HepG2 (cell line): ENCODE results near the gene HOXA9. TPM values are rescaled to one million over a fixed set of nuclear protein-coding genes. Genes with fewer than 3 reads are reported as not detected.
A peak's percentile ranks its signal among the peaks of the same experiment; 100 is the strongest.

Experiments
- ATAC-seq: fragments of 200-7000 bp; cut with Tn5 transposase; 3 replicates; pipeline ENCODE4 v1.9.1; 2020; ENCODE audit warnings: mild to moderate bottlenecking, moderate library complexity
- BruUV-seq: library from RNA; stranded (reverse); fragments of 400-500 nt; replicated peaks from 2 replicates; lab custom pipeline; 2021; lab: Mats Ljungman, UMichigan
- CTCF ChIA-PET: fragments of 300-600 bp; formaldehyde crosslinking; extraction: SDS; loops from one replicate; lab custom pipeline; 2021; ENCODE audit warnings: low total read pairs, inconsistent platforms, low intra/inter-chr PET ratio; lab: Yijun Ruan, JAX
- POLR2A ChIA-PET: fragments of 350-600 bp; sonication (Branson Sonifier 250); formaldehyde crosslinking; loops from one replicate; lab custom pipeline; 2020; ENCODE audit warnings: antibody characterized with exemption, inconsistent platforms; lab: Yijun Ruan, JAX
- DNase-seq: peaks from one replicate; pipeline ENCODE4 v3.0.0-alpha.2; 2015; ENCODE audit warnings: low spot score
- FAIRE-seq: peaks from 3 replicates; lab custom pipeline; 2011; peaks lifted over from hg19 to GRCh38; lab: Jason Lieb, UNC
- H2AFZ ChIP-seq: one replicate; pipeline ENCODE4 v1.6.1; 2011; ENCODE audit warnings: low read length, inconsistent platforms
- H3K27ac ChIP-seq: fragments of 300-600 bp; 3 replicates; pipeline ENCODE4 v1.8.0; 2011; ENCODE audit warnings: mixed run types, mild to moderate bottlenecking, mixed read lengths, low read length, inconsistent platforms; ENCODE audit not compliant: insufficient read depth; ENCODE audit errors: extremely low read length
- H3K27me3 ChIP-seq, 2 experiments: fragments of 200-600 bp in 1 of 2; 2 replicates in 1 of 2; 3 replicates in 1 of 2; pipeline versions ENCODE4 v1.6.0 to v1.8.0; 2011; ENCODE audit warnings: low read length in 2 of 2, mild to moderate bottlenecking in 2 of 2, moderate library complexity in 2 of 2, inconsistent platforms in 1 of 2; ENCODE audit not compliant: insufficient read depth in 2 of 2, control insufficient read depth in 1 of 2
- H3K36me3 ChIP-seq, 2 experiments: fragments of 200-600 bp in 1 of 2; replicated peaks in 1 of 2; 2 replicates in 1 of 2; 3 replicates in 1 of 2; pipeline versions ENCODE4 v1.5.1 to v1.8.0; 2011; ENCODE audit warnings: low read length in 2 of 2, inconsistent platforms in 1 of 2; ENCODE audit not compliant: insufficient read depth in 2 of 2, control insufficient read depth in 1 of 2
- H3K4me1 ChIP-seq: 2 replicates; pipeline ENCODE4 v1.5.1; 2012; ENCODE audit warnings: low read length, inconsistent platforms; ENCODE audit not compliant: insufficient read depth
- H3K4me2 ChIP-seq: 2 replicates; pipeline ENCODE4 v1.6.0; 2011; ENCODE audit warnings: low read depth, low read length, inconsistent platforms
- H3K4me3 ChIP-seq, 3 experiments: fragments of 200-600 bp in 1 of 3; sonication (generic), shearing (Covaris generic) in 1 of 3; replicated peaks in 1 of 3; 2 replicates each; pipeline ENCODE4 v1.5.1; 2011 to 2016; ENCODE audit warnings: low read length in 3 of 3, inconsistent platforms in 2 of 3, low read depth in 2 of 3, mild to moderate bottlenecking in 2 of 3, control low read depth in 1 of 3, mixed read lengths in 1 of 3; ENCODE audit not compliant: insufficient read depth in 1 of 3
- H3K79me2 ChIP-seq: one replicate; pipeline ENCODE4 v1.6.1; 2011; ENCODE audit warnings: low read length, inconsistent platforms; ENCODE audit not compliant: insufficient read depth
- H3K9ac ChIP-seq: 2 replicates; pipeline ENCODE4 v1.6.0; 2011; ENCODE audit warnings: mild to moderate bottlenecking, low read depth, low read length, inconsistent platforms; ENCODE audit not compliant: insufficient read depth
- H3K9me3 ChIP-seq: 2 replicates; pipeline ENCODE4 v1.5.1; 2012; ENCODE audit warnings: mild to moderate bottlenecking, low read length
- H4K20me1 ChIP-seq: 2 replicates; pipeline ENCODE4 v1.6.0; 2011; ENCODE audit warnings: inconsistent platforms, mild to moderate bottlenecking, low read length, moderate library complexity; ENCODE audit not compliant: insufficient read depth
- ADNP ChIP-seq: sonication (generic); formaldehyde crosslinking; IDR thresholded peaks from 2 replicates; pipeline ENCODE4 v1.4.0; 2020; ENCODE audit warnings: missing genetic modification reagents
- ARID3A ChIP-seq: IDR thresholded peaks from 2 replicates; pipeline ENCODE4 v1.6.1; 2012; ENCODE audit warnings: low read depth, low read length, improper control_type of control experiment
- BCL6 ChIP-seq: IDR thresholded peaks from 2 replicates; pipeline ENCODE4 v1.6.1; 2016; ENCODE audit warnings: missing genetic modification reagents, missing compliant biosample characterization
- E2F5 ChIP-seq: sonication (generic); formaldehyde crosslinking; conservative IDR thresholded peaks from 2 replicates; pipeline ENCODE4 v1.4.0; 2020; ENCODE audit warnings: missing genetic modification reagents
- GABPB1 ChIP-seq: IDR thresholded peaks from 2 replicates; pipeline ENCODE4 v1.6.1; 2016; ENCODE audit warnings: mild to moderate bottlenecking, missing genetic modification reagents, moderate library complexity, missing compliant biosample characterization
- KDM5B ChIP-seq: sonication (generic); formaldehyde crosslinking; IDR thresholded peaks from 2 replicates; pipeline ENCODE4 v1.4.0; 2020; ENCODE audit warnings: missing genetic modification reagents, mild to moderate bottlenecking, borderline replicate concordance
- PHF8 ChIP-seq: sonication (generic); formaldehyde crosslinking; IDR thresholded peaks from 2 replicates; pipeline ENCODE4 v1.5.0; 2020; ENCODE audit warnings: missing genetic modification reagents
- SAP130 ChIP-seq: IDR thresholded peaks from 2 replicates; pipeline ENCODE4 v1.6.1; 2016; ENCODE audit warnings: low read depth
- ZBTB10 ChIP-seq: sonication (generic); formaldehyde crosslinking; IDR thresholded peaks from 2 replicates; pipeline ENCODE4 v1.4.0; 2020; ENCODE audit warnings: missing genetic modification reagents, borderline replicate concordance
- ZNF382 ChIP-seq: sonication (generic); formaldehyde crosslinking; IDR thresholded peaks from 2 replicates; pipeline ENCODE4 v1.5.0; 2020; ENCODE audit warnings: missing genetic modification reagents, mild to moderate bottlenecking, borderline replicate concordance
- ZNF616 ChIP-seq: sonication (generic); formaldehyde crosslinking; IDR thresholded peaks from 2 replicates; pipeline ENCODE4 v1.5.0; 2020; ENCODE audit warnings: low read depth, mild to moderate bottlenecking, missing genetic modification reagents
- ZNF678 ChIP-seq: sonication (generic); formaldehyde crosslinking; IDR thresholded peaks from 2 replicates; pipeline ENCODE4 v1.4.0; 2020; ENCODE audit warnings: mild to moderate bottlenecking, missing genetic modification reagents
- WGBS: methylation state at CpG from one replicate; pipeline ENCODE4 v1.1.6; 2017; ENCODE audit warnings: low lambda C conversion rate; 5-methylcytosine and 5-hydroxymethylcytosine counted together
- in situ Hi-C: cut with HindIII; loops from 2 replicates; pipeline ENCODE4 v1.10.0; 2017; ENCODE audit warnings: low pct_unique_long_range_greater_than_20kb; ENCODE audit not compliant: extremely low pct_ligation_motif_present
- intact Hi-C: fragments of 100-400 bp; cut with micrococcal nuclease; formaldehyde crosslinking; loops from one replicate; pipeline ENCODE4 v1.10.0; 2022; ENCODE audit not compliant: unreplicated experiment
- polyA plus RNA-seq, 8 experiments: library from polyadenylated mRNA; depleted of rRNA in 3 of 8; stranded (reverse) in 7 of 8; unstranded in 1 of 8; fragments of >200 nt; fragmentation: Illumina TruSeq in 4 of 8; extraction: Trizol in 4 of 8; gene quantifications; 2 replicates each; pipeline versions ENCODE4 v1.2.1 to v1.2.3, GENCODE V29; 2011 to 2016; ENCODE audit warnings: low read depth in 4 of 8, missing spikeins in 1 of 8, mixed read lengths in 1 of 8; ENCODE audit not compliant: insufficient read depth in 1 of 8
- total RNA-seq, 5 experiments: library from RNA; depleted of rRNA; stranded (reverse); fragments of >200 nt; fragmentation: Illumina TruSeq; extraction: Trizol; gene quantifications; 2 replicates each; pipeline ENCODE4 v1.2.3, GENCODE V29; 2016; ENCODE audit warnings: low read depth in 1 of 5
- TF ChIP-seq, protein P1 (sequence below): sonication (generic); formaldehyde crosslinking; IDR thresholded peaks from 2 replicates; pipeline ENCODE4 v1.9.0; 2021; ENCODE audit warnings: missing genetic modification reagents, mild to moderate bottlenecking, borderline replicate concordance
- TF ChIP-seq, protein P2 (sequence below): sonication (generic); formaldehyde crosslinking; IDR thresholded peaks from 2 replicates; pipeline ENCODE4 v1.5.0; 2020; ENCODE audit warnings: missing genetic modification reagents

Gene HOXA9
- total and polyA plus RNA-seq, 2 of the 13 experiments (the other 11 are each of a cell fraction or from before 2014, with no cell fraction given) = not detected

- TF ChIP-seq BCL6 = peak; percentile 32; the same call in 1 of the 2 replicates
- TF ChIP-seq PHF8 (CRISPR knock-in tag) = peak; percentile 15; the same call in 1 of the 2 replicates
- TF ChIP-seq GABPB1 (CRISPR knock-in tag) = peak; percentile 37; the same call in 1 of the 2 replicates
- peak; percentile 50; the same call in 1 of the 2 replicates for TF ChIP-seq KDM5B
- TF ChIP-seq ARID3A = 0 out of 2 replicates have a peak, but pooled peaks have one; percentile 13
Measured at GRCh38 chr7:27179503-27180430, 14.4 kb upstream of the HOXA9 start (continued).

DNA sequence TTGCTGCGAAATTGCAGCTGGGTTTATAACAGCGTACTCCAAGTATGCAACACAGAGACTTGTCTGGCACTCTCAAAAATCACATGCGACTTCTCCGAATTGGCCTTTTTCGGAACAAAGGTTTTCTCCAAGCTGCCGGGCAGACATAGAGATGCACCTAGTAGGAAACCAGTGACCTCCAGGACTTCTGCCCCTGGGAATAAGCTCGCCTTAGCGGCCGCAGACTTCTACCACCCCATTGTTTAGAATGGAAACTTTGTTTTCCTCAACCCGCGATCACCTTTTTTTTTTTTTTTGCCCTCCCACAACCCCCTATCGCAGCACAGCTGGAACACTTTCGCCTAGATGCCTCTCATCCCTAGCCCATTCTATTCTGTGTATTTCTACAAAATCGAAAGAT lies 13.7 kb upstream of the HOXA9 start:
- no TSS peak for BruUV-seq
- FAIRE-seq = no peak
- peak overlapping the region; percentile 17; the same call in 1 of the 2 replicates for H3K9ac ChIP-seq
- H3K4me2 ChIP-seq = peak overlapping the region; percentile 83
- peaks cover 28% of the 10 kb centered on the region for H3K4me1 ChIP-seq
- no peak overlapping the region for H3K4me3 ChIP-seq
- WGBS = 75% methylated on average over 14 of the region's 14 CpGs
- no peaks in the 10 kb centered on the region for H3K9me3 ChIP-seq
- intact Hi-C loops = no loop called here
- no peak overlapping the region for H3K27ac ChIP-seq
- H2AFZ ChIP-seq = no peak overlapping the region
- peaks cover 12 to 85% of the 10 kb centered on the region in 2 experiments for H3K27me3 ChIP-seq
- H4K20me1 ChIP-seq = no peaks in the 10 kb centered on the region
- DNase-seq = no peak
- ChIA-PET CTCF (no interaction called here), POLR2A (no interaction called here)
- no peaks in the 10 kb centered on the region for H3K36me3 ChIP-seq
- ATAC-seq = no peak
- H3K79me2 ChIP-seq = no peaks in the 10 kb centered on the region
- in situ Hi-C loops = no loop called here
- TF ChIP-seq, protein P1, sequence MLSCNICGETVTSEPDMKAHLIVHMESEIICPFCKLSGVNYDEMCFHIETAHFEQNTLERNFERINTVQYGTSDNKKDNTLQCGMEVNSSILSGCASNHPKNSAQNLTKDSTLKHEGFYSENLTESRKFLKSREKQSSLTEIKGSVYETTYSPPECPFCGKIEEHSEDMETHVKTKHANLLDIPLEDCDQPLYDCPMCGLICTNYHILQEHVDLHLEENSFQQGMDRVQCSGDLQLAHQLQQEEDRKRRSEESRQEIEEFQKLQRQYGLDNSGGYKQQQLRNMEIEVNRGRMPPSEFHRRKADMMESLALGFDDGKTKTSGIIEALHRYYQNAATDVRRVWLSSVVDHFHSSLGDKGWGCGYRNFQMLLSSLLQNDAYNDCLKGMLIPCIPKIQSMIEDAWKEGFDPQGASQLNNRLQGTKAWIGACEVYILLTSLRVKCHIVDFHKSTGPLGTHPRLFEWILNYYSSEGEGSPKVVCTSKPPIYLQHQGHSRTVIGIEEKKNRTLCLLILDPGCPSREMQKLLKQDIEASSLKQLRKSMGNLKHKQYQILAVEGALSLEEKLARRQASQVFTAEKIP (CRISPR knock-in tag) = no peak
- TF ChIP-seq, protein P2, sequence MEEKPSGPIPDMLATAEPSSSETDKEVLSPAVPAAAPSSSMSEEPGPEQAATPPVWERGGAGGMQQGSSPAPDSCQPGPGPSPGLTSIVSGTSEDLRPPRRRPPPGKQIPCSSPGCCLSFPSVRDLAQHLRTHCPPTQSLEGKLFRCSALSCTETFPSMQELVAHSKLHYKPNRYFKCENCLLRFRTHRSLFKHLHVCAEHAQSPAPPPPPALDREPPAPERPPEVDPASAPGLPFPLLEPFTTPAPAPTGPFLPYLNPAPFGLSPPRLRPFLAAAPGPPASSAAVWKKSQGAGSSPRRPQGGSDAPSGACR (CRISPR knock-in tag) = no peak
- TF ChIP-seq ADNP (CRISPR knock-in tag) = no peak
- no peak for TF ChIP-seq ZNF382 (CRISPR knock-in tag)
- TF ChIP-seq E2F5 (CRISPR knock-in tag) = no peak
- no peak for TF ChIP-seq ZNF616 (CRISPR knock-in tag)
- TF ChIP-seq ZNF678 (CRISPR knock-in tag) = no peak
- TF ChIP-seq SAP130 (CRISPR knock-in tag) = no peak
- no peak for TF ChIP-seq ZBTB10
